22Rv1 (cell line): ENCODE data around the gene TMEM244.
"Not testable (repeated sequence)": the region's sequence is repeated elsewhere in the genome, so short reads cannot be mapped to it uniquely, and the experiment has no call there.

Experiments used
- H3K27ac ChIP-seq: fragments of 450-650 bp; 2 replicates; pipeline ENCODE4 v1.5.1; 2017
- CTCF ChIP-seq: fragments of 450-650 bp; IDR thresholded peaks from 2 replicates; pipeline ENCODE4 v1.5.1; 2017; ENCODE audit warnings: mild to moderate bottlenecking
- ZFX ChIP-seq: fragments of 450-650 bp; IDR thresholded peaks from 2 replicates; pipeline ENCODE4 v1.6.1; 2017; ENCODE audit warnings: antibody characterized with exemption, borderline replicate concordance

TMEM244 gene

GRCh38 chr6:129843573-129843972 lies 17.5 kb downstream of the TMEM244 start:
- TF ChIP-seq CTCF, result no peak
- TF ChIP-seq ZFX, result no peak
- H3K27ac ChIP-seq, result no peak overlapping the region

- TF ChIP-seq ZFX (no peak), CTCF (no peak)
- H3K27ac ChIP-seq, result no peak overlapping the region
Observed at GRCh38 chr6:129842881-129843409, 18.2 kb downstream of the TMEM244 start.

GRCh38 chr6:129842137-129842536 lies 19.0 kb downstream of the TMEM244 start:
- H3K27ac ChIP-seq, result no peak overlapping the region
- no peak for TF ChIP-seq ZFX
- TF ChIP-seq CTCF, result no peak

- H3K27ac ChIP-seq, result not testable (repeated sequence)
Observed at GRCh38 chr6:129839562-129839961, 21.6 kb downstream of the TMEM244 start.

GRCh38 chr6:129835691-129836090 lies 25.4 kb downstream of the TMEM244 start:
- no peak overlapping the region for H3K27ac ChIP-seq

GRCh38 chr6:129832299-129832698 lies 28.8 kb downstream of the TMEM244 start:
- H3K27ac ChIP-seq, result no peak overlapping the region
- no peak for TF ChIP-seq ZFX
- TF ChIP-seq CTCF, result no peak

More at GRCh38 chr6:129835691-129836090, 25.4 kb downstream of the TMEM244 start:
- no peak for TF ChIP-seq ZFX

GRCh38 chr6:129828229-129828628 lies 32.9 kb downstream of the TMEM244 start:
- TF ChIP-seq CTCF (no peak), ZFX (no peak)
- H3K27ac ChIP-seq, result no peak overlapping the region

GRCh38 chr6:129818251-129818650 lies 42.9 kb downstream of the TMEM244 start:
- no peak overlapping the region for H3K27ac ChIP-seq
- TF ChIP-seq CTCF, result no peak
- TF ChIP-seq ZFX, result no peak

- no peak for TF ChIP-seq ZFX
- TF ChIP-seq CTCF, result no peak
- H3K27ac ChIP-seq, result no peak overlapping the region
Observed at GRCh38 chr6:129817821-129818220, 43.3 kb downstream of the TMEM244 start.
